A673 (cell line): ENCODE results near the gene E2F1. TPM values are rescaled to one million over a fixed set of nuclear protein-coding genes. Genes with fewer than 3 reads are reported as not detected.
"Not testable (repeated sequence)": the region's sequence is repeated elsewhere in the genome, so short reads cannot be mapped to it uniquely, and the experiment has no call there.

Experiments
- BruUV-seq: library from RNA; stranded (reverse); fragments of 400-500 nt; replicated peaks from 2 replicates; lab custom pipeline; 2021; lab: Mats Ljungman, UMichigan
- CTCF ChIA-PET: fragments of 300-600 bp; sonication (Branson Sonifier 250); formaldehyde crosslinking; loops from one replicate; lab custom pipeline; 2022; ENCODE audit warnings: antibody characterized with exemption; lab: Charles Lee
- POLR2A ChIA-PET: fragments of 300-600 bp; sonication (Branson Sonifier 250); formaldehyde crosslinking; loops from one replicate; lab custom pipeline; 2022; ENCODE audit warnings: antibody characterized with exemption; ENCODE audit not compliant: low non-redundant PET; lab: Charles Lee
- DNase-seq: peaks from one replicate; pipeline ENCODE4 v3.0.0-alpha.2; 2015; ENCODE audit warnings: low spot score
- H3K27ac ChIP-seq: fragments of 200-600 bp; sonication (generic); 2 replicates; pipeline ENCODE4 v1.5.1; 2016; ENCODE audit warnings: mixed run types, low read depth, mild to moderate bottlenecking, mixed read lengths, antibody characterized with exemption, low read length; ENCODE audit not compliant: poor library complexity, severe bottlenecking
- H3K27me3 ChIP-seq: fragments of 200-600 bp; sonication (generic); replicated peaks from 2 replicates; pipeline ENCODE4 v1.6.1; 2017; ENCODE audit warnings: mixed run types, low read depth, mild to moderate bottlenecking, mixed read lengths, antibody characterized with exemption, low read length; ENCODE audit not compliant: insufficient read depth, poor library complexity
- H3K36me3 ChIP-seq: fragments of 200-600 bp; sonication (generic); 2 replicates; pipeline ENCODE4 v1.6.1; 2016; ENCODE audit warnings: mixed run types, mild to moderate bottlenecking, mixed read lengths, antibody characterized with exemption, low read length; ENCODE audit not compliant: insufficient read depth, poor library complexity, severe bottlenecking
- H3K4me1 ChIP-seq: fragments of 200-600 bp; sonication (generic); 2 replicates; pipeline ENCODE4 v1.6.1; 2017; ENCODE audit warnings: mixed run types, mild to moderate bottlenecking, mixed read lengths, antibody characterized with exemption, low read length; ENCODE audit not compliant: insufficient read depth, poor library complexity, severe bottlenecking
- H3K4me3 ChIP-seq: fragments of 200-600 bp; sonication (generic); 2 replicates; pipeline ENCODE4 v1.5.1; 2016; ENCODE audit warnings: low read depth, mixed run types, mild to moderate bottlenecking, mixed read lengths, low read length; ENCODE audit not compliant: poor library complexity, severe bottlenecking
- H3K9me3 ChIP-seq: fragments of 200-600 bp; sonication (generic); 2 replicates; pipeline ENCODE4 v1.6.1; 2016; ENCODE audit warnings: mixed run types, low read depth, mild to moderate bottlenecking, mixed read lengths, antibody characterized with exemption, low read length; ENCODE audit not compliant: poor library complexity, severe bottlenecking
- EZH2 ChIP-seq: fragments of 200-600 bp; sonication (generic); IDR thresholded peaks from 2 replicates; pipeline ENCODE4 v1.6.1; 2017; ENCODE audit warnings: borderline replicate concordance, low read depth, mild to moderate bottlenecking, mixed read lengths, antibody characterized with exemption, low read length; ENCODE audit not compliant: poor library complexity, severe bottlenecking
- intact Hi-C: fragments of 100-400 bp; cut with micrococcal nuclease; formaldehyde crosslinking; loops from one replicate; pipeline ENCODE4 v1.10.0; 2022; ENCODE audit not compliant: unreplicated experiment
- total RNA-seq: library from RNA; stranded (reverse); gene quantifications from 2 replicates; pipeline ENCODE4 v1.2.3, GENCODE V29; 2021
- TF ChIP-seq, protein P1 (sequence below): fragments of 300-800, 200-600 bp; sonication (generic); conservative IDR thresholded peaks from 2 replicates; pipeline ENCODE4 v1.5.1; 2017; ENCODE audit warnings: low read depth, mild to moderate bottlenecking, antibody characterized with exemption, low read length, moderate library complexity, mixed read lengths

The E2F1 gene
- total RNA-seq, 1 experiment from 2014 or later = 86.0 TPM

GRCh38 chr20:33647603-33648395 is 38.4 kb downstream of the E2F1 start:
- Histone ChIP-seq H3K27ac (no peak overlapping the region), H3K4me3 (no peak overlapping the region), H3K9me3 (no peaks in the 10 kb centered on the region), H3K36me3 (peaks cover 5% of the 10 kb centered on the region), H3K27me3 (no peaks in the 10 kb centered on the region), H3K4me1 (no peaks in the 10 kb centered on the region)
- intact Hi-C loops = no loop called here
- TF ChIP-seq EZH2 = no peak
- DNase-seq = no peak
- ChIA-PET CTCF (no interaction called here), POLR2A (no interaction called here)
- BruUV-seq = no TSS peak

- H3K36me3 ChIP-seq, POLR2A ChIA-PET, H3K4me1 ChIP-seq, DNase-seq, CTCF ChIA-PET, H3K4me3 ChIP-seq, H3K9me3 ChIP-seq, BruUV-seq, H3K27ac ChIP-seq, H3K27me3 ChIP-seq, intact Hi-C loops: not testable (repeated sequence)
Observed at GRCh38 chr20:33646959-33647602, 39.1 kb downstream of the E2F1 start.

GRCh38 chr20:33646191-33646590 is 40.0 kb downstream of the E2F1 start:
- Histone ChIP-seq H3K27me3 (no peaks in the 10 kb centered on the region), H3K36me3 (peaks cover 5% of the 10 kb centered on the region), H3K4me3 (no peak overlapping the region), H3K27ac (no peak overlapping the region), H3K9me3 (no peaks in the 10 kb centered on the region), H3K4me1 (no peaks in the 10 kb centered on the region)
- no TSS peak for BruUV-seq
- intact Hi-C loops = no loop called here
- POLR2A ChIA-PET = no interaction called here
- TF ChIP-seq, protein P1, sequence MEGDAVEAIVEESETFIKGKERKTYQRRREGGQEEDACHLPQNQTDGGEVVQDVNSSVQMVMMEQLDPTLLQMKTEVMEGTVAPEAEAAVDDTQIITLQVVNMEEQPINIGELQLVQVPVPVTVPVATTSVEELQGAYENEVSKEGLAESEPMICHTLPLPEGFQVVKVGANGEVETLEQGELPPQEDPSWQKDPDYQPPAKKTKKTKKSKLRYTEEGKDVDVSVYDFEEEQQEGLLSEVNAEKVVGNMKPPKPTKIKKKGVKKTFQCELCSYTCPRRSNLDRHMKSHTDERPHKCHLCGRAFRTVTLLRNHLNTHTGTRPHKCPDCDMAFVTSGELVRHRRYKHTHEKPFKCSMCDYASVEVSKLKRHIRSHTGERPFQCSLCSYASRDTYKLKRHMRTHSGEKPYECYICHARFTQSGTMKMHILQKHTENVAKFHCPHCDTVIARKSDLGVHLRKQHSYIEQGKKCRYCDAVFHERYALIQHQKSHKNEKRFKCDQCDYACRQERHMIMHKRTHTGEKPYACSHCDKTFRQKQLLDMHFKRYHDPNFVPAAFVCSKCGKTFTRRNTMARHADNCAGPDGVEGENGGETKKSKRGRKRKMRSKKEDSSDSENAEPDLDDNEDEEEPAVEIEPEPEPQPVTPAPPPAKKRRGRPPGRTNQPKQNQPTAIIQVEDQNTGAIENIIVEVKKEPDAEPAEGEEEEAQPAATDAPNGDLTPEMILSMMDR = no peak
- no peak for TF ChIP-seq EZH2
- CTCF ChIA-PET = no interaction called here
- no peak for DNase-seq

DNA sequence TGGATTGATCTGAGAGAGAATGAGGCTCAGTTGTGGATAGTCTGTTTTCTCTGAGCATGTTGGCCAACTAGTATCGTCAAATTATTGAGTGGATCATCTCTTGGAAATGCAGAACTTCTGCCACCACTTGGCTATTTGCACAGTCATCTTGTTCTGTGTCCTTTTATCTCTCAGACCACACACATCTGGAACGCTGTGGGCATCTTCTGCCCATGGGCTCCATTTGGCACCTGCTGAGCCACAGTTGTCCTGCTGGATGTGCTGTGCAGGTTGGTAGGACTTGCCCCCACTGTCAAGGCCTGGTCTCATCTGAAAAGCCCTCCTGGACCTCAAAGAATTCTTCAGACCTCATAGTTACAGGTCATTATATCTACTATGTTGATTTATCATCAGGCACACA is 40.8 kb downstream of the E2F1 start:
- no TSS peak for BruUV-seq
- CTCF ChIA-PET = no interaction called here
- TF ChIP-seq, protein P1 = no peak
- TF ChIP-seq EZH2 = no peak
- peaks cover 6% of the 10 kb centered on the region for H3K36me3 ChIP-seq
- intact Hi-C loops = no loop called here
- no peak for DNase-seq
- H3K4me3 ChIP-seq = no peak overlapping the region
- no peak overlapping the region for H3K27ac ChIP-seq
- no peaks in the 10 kb centered on the region for H3K27me3 ChIP-seq
- H3K9me3 ChIP-seq = no peaks in the 10 kb centered on the region
- POLR2A ChIA-PET = no interaction called here
- H3K4me1 ChIP-seq = no peaks in the 10 kb centered on the region
